CD4-positive, alpha-beta T cell treated with Interleukin-2 at 100 ng/mL for 4 hours (primary cell): Measurements from ENCODE around the gene UBA7.
"Not testable (repeated sequence)": the region's sequence is repeated elsewhere in the genome, so short reads cannot be mapped to it uniquely, and the experiment has no call there.

Experiments used
- DNase-seq: peaks from one replicate; pipeline ENCODE4 v3.0.0-alpha.2; 2020; ENCODE audit warnings: low spot score

Gene UBA7

DNA sequence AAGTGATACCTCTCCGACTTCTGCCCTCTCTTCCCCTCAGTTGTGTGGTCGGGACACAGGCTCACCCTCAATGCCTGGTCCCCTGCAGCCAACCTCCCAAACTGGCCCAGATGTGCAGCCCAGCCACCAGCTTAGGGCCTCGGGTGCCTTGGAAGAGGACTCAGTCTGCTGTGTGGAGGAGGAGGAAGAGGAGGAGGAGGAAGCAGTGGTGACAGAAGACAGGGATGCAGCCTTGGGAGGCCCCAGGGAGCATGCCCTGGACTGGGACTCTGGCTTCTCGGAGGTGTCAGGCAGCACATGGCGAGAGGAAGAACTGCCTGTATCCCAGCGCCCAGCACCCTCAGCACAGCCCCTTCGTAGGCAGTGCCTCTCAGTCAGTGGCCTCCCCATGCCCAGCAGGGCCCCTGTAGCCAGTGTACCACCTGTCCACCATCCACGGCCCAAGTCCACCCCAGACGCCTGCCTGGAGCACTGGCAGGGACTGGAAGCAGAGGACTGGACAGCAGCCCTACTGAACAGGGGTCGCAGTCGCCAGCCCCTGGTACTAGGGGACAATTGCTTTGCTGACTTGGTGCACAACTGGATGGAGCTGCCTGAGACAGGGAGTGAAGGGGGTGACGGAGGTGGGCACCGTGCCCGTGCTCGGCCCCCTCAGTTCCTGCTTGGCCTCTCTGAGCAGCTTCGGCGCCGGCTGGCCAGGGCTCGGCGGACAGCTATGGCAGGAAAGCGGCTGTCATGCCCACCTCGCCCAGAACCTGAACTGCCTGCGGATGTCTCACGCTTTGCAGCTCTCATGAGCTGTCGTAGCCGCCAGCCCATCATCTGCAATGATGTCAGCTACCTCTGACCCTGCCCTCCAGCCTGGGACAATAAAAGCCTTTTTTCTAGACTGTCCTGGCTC is 9.4 kb downstream of the UBA7 start:
- no peak for DNase-seq

- peak; percentile 22 for DNase-seq
Observed at GRCh38 chr3:49803465-49804140, 10.2 kb downstream of the UBA7 start.

GRCh38 chr3:49802719-49803464 is 10.9 kb downstream of the UBA7 start, which contains the start of gene INKA1:
INKA1 (plus strand) TSS chr3:49803261; CDS start chr3:49803393, 132 bp downstream.
- DNase-seq, result peak; percentile 90

DNA sequence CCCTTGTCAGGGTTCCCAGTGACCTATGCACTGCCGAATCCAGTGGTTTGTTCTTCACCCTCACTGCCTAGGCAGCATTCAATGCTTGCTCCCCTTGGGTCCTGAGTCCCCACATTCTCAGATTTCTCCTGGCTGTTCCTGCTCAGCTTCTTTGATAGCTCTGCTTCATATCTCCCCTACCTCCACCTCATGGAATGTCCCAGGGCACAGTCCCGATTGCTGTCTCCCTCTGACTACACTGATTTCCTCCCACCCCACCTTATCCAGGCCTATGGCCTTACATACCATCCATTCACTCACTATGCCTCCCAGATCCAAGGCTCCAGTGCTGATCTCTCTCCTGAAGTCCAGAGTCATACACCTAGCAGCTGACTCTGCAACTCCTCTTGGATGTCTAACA is 12.6 kb downstream of the UBA7 start:
- DNase-seq, result no peak

- no peak for DNase-seq
Observed at GRCh38 chr3:49799761-49800160, 14.0 kb downstream of the UBA7 start, which contains the start of gene CDHR4. CDHR4 (minus strand) TSS chr3:49799873; CDS start chr3:49799812, 61 bp downstream.

- DNase-seq, result no peak
Observed at GRCh38 chr3:49799105-49799504, 14.6 kb downstream of the UBA7 start.

- DNase-seq, result no peak
Observed at GRCh38 chr3:49794926-49795905, 18.5 kb downstream of the UBA7 start.

DNA sequence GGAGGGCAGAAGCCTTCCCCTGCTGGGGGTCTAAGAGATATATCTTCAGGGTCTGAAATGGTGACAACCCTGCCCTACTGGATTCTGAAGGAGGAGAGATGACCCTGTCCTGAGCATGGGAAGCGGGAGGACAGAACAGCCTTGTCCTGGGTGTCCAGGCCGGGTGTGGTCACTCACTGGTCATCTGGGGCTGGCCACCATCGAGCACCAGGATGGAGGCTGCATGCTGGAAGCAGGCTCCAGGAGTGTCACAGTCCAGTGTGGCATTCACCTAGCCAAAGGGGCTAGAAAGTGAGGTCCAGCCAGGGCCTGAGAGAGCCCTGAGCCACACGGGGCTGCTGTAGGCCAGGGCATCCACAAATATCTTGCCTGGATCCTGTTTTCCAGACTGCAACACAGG is 19.3 kb downstream of the UBA7 start:
- DNase-seq, result no peak

DNA sequence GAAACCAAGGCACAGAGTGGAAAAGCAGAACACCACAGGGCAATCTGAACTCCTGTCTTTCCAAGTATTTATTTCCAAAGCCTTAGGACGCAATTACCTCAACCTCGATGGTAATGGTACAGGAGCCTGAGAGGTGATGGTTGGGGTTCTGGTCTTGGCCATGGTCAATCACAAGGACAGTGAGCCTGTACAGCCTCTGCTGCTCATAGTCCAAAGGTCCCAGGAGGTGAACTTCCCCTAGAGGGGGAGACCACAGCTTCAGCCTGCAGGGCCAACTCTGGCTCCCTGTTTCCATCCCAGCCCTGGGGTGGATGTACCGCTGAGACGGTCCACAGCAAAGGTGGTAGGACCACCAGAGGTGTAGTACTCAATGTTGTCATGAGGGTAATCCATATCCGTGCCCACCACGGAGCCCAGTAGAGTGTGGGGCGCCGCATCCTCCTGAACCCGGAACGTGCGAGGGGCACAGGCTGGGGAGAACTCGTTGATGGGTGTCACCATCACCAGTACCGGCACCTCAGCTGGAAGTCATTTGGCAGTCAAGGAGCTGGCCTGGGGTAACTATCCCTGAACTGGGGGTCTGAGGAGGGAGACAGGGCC is 20.2 kb downstream of the UBA7 start:
- no peak for DNase-seq

DNA sequence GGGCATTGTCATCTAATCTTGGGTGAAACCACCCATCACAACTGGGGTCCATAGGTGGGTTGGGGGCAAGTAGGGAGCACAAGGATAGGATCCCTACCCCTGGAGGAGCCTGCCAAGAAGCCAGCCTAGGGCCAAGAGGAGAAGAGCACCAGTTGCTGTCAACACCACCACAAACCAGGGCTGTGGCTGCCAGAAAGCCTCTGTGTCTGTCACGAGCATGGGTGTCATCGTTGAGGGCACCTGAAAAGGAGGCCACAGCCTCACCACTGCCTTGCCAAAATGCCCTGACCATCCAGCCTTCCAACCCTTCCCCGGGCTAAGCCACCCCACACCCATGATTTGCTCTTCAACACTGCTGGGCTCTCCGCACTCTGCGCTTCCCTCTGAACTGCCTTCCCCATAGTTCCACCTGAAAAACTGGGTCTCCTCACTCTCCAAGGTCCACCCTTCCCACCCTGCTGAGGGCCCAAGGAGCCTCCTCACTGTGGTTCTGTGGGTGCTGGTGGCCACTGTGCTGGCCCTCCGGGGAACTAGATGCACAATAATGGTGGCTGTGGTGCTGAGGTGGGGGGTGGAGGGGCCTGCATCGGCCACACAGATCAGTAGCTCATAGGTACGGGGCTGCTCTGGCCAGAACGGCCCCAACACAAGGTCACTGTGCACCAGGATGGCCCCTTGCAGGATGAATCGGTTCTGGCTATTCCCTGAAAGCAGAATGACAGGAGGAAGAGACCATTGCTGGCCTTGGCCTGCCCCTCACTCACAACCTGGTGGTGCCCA is 21.2 kb downstream of the UBA7 start:
- DNase-seq, result no peak

DNA sequence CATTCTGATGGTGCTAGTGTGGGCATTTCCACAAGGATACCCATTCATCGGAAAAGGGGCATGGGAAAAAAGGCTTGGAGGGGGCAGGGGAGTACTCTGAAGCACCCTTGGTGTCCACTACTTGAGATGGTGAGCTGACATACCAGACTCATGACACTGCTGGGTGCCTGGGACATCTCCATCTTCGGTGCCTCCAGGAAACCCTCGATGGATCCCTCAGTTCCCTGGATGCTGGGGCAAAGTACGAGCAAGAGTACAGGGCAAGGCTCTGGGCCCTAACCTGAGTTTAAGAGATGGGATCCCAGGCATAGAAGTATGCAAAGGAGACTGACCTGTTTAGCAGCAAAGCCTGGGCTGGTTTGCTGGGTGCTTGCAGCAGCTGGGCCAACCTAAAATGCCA is 22.2 kb downstream of the UBA7 start:
- DNase-seq, result no peak

DNA sequence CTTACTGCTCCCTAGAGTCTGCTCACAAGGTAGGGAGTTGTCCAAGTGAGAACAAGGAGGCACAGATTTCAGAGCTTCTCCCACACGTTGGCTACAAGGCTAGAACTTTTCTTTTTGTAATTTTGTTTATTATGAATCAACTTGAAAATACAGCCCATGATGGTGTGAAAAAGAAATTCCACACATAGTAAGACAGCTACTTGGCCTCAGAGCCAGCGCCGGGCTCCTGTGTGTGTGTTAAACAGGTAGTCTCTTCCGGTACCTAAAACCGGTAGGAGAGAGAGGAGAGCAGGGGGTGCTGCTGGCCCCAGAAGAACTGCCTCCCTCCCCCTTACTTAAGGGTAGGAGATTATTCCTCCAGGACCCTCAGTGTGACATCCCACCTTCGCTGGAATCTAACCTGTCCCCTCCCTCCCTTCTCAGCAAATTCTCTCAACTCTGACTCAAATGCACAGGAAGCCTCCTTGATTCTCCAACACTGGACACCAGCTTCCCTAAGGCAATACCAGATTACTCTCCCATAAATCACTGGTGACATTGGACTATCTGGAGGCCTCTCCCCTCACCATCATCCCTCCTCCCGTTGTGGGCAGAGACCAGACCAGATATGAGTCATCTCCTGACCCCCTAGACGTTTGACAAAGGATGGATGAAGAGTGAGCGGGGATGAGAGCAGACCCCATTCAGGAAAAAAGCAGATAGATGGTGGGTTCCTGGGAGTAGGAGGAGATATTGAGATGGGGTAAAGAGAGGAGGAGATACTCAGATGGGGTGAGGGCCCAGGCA is 22.9 kb downstream of the UBA7 start:
- DNase-seq, result no peak

- no peak for DNase-seq
Observed at GRCh38 chr3:49788056-49788455, 25.7 kb downstream of the UBA7 start.

GRCh38 chr3:49787536-49787935 is 26.2 kb downstream of the UBA7 start:
- DNase-seq, result no peak

DNA sequence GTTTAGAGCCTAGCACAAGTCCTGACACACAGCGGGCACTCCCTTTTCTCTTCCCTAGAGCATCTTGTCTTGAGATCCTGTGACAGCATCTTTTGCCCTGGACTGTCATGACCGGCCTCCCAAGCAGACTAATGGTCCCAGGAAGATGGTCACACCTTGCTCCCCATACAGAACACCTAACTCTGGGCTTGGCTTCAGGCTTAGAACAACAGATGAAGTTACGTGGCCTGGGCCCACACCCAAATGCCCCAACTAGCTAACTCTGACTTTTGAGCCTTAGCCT is 26.6 kb downstream of the UBA7 start:
- no peak for DNase-seq

- peak; percentile 100 for DNase-seq
Observed at GRCh38 chr3:49786357-49787181, 27.2 kb downstream of the UBA7 start, which contains the start of gene IP6K1. IP6K1 (minus strand) TSS chr3:49786542; CDS start chr3:49748040, 38,502 bp downstream.

GRCh38 chr3:49785565-49786356 is 28.0 kb downstream of the UBA7 start:
- peak; percentile 17 for DNase-seq

DNA sequence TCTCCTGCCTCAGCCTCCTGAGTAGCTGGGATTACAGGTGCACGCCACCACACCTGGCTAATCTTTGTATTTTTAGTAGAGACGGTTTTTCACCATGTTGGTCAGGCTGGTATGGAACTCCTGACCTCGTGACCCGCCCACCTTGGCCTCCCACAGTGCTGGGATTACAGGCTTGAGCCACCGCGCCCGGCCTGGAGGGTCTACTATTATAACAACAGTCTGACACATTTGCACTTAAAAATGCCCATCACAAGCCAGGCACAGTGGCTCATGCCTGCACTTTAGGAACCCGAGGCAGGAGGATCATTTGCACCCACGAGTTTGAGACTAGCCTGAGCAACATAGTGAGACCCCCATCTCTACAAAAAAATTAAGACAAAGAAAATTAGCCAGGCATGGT is 31.5 kb downstream of the UBA7 start:
- not testable (repeated sequence) for DNase-seq
